Loucy (cell line): ENCODE results near the gene AHCTF1.

ENCODE experiments used
- EZH2phosphoT487 ChIP-seq: fragments of 200-600 bp; IDR thresholded peaks from 2 replicates; pipeline ENCODE4 v1.6.1; 2018; ENCODE audit warnings: antibody characterized with exemption, mild to moderate bottlenecking, moderate library complexity, borderline replicate concordance
- TF ChIP-seq, protein P1 (sequence below): fragments of 200-600 bp; sonication (generic); conservative IDR thresholded peaks from 2 replicates; pipeline ENCODE4 v1.5.1; 2014; ENCODE audit warnings: mild to moderate bottlenecking, antibody characterized with exemption, low read length

DNA sequence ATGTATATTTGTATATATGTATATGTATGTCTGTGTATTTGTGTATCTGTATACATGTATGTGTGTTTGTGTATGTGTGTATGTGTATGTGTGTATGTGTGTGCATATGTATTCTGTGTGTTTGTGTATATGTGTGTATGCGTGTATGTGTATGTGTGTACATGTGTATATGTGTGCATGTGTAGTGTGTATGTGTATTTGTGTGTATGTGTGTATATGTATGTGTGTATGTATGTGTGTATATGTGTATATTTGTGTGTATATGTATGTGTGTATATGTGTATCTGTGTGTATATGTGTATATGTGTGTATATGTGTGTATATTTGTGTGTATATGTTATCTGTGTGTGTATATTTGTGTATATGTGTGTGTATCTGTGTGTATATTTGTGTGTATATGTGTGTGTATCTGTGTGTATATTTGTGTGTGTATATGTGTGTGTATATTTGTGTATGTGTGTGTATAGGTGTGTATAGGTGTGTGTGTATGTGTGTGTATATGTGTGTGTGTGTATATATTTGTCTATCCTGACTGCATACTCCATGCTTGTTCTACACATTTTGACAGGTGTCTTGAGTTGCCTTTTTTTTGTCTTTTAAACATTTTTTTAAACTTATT, 106.1 kb downstream of the AHCTF1 start:
- TF ChIP-seq, protein P1, sequence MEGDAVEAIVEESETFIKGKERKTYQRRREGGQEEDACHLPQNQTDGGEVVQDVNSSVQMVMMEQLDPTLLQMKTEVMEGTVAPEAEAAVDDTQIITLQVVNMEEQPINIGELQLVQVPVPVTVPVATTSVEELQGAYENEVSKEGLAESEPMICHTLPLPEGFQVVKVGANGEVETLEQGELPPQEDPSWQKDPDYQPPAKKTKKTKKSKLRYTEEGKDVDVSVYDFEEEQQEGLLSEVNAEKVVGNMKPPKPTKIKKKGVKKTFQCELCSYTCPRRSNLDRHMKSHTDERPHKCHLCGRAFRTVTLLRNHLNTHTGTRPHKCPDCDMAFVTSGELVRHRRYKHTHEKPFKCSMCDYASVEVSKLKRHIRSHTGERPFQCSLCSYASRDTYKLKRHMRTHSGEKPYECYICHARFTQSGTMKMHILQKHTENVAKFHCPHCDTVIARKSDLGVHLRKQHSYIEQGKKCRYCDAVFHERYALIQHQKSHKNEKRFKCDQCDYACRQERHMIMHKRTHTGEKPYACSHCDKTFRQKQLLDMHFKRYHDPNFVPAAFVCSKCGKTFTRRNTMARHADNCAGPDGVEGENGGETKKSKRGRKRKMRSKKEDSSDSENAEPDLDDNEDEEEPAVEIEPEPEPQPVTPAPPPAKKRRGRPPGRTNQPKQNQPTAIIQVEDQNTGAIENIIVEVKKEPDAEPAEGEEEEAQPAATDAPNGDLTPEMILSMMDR: no peak
- TF ChIP-seq EZH2phosphoT487: no peak
